CD14-positive monocyte (primary cell): Measurements from ENCODE around the gene CCL22. TPM values are rescaled to one million over a fixed set of nuclear protein-coding genes. Genes with fewer than 3 reads are reported as not detected.

Experiments used
- DNase-seq, 3 donors: peaks; one replicate each; pipeline ENCODE4 v3.0.0-alpha.2; 2011 to 2022
- H2AFZ ChIP-seq: 2 replicates; pipeline ENCODE4 v1.6.0; 2012; ENCODE audit warnings: mild to moderate bottlenecking, low read depth, low read length, inconsistent platforms; ENCODE audit not compliant: insufficient read depth, poor library complexity, severe bottlenecking
- H3K27ac ChIP-seq, 2 donors: 1 replicate in 1 of 2; 2 replicates in 1 of 2; pipeline ENCODE4 v1.5.1; 2012 to 2013; ENCODE audit warnings: low read length in 2 of 2, control low read depth in 1 of 2, inconsistent platforms in 1 of 2, low read depth in 1 of 2, mild to moderate bottlenecking in 1 of 2
- H3K27me3 ChIP-seq, 2 donors: one replicate each; pipeline versions ENCODE4 v1.6.0 to v1.6.1; 2011 to 2013; ENCODE audit warnings: low read length in 2 of 2; ENCODE audit not compliant: control insufficient read depth in 2 of 2, insufficient read depth in 2 of 2
- H3K36me3 ChIP-seq, 2 donors: replicated peaks in 1 of 2; 1 replicate in 1 of 2; 2 replicates in 1 of 2; pipeline versions ENCODE4 v1.5.1 to v1.6.1; 2012 to 2013; ENCODE audit warnings: low read length in 2 of 2, control low read depth in 1 of 2, inconsistent platforms in 1 of 2, mild to moderate bottlenecking in 1 of 2; ENCODE audit not compliant: insufficient read depth in 2 of 2, control insufficient read depth in 1 of 2
- H3K4me1 ChIP-seq, 2 donors: 1 replicate in 1 of 2; 2 replicates in 1 of 2; pipeline versions ENCODE4 v1.5.1 to v1.6.1; 2012 to 2013; ENCODE audit warnings: low read length in 2 of 2, control low read depth in 1 of 2, inconsistent platforms in 1 of 2, mild to moderate bottlenecking in 1 of 2, moderate library complexity in 1 of 2; ENCODE audit not compliant: insufficient read depth in 2 of 2, control insufficient read depth in 1 of 2
- H3K4me2 ChIP-seq: replicated peaks from 2 replicates; pipeline ENCODE3; 2012; ENCODE audit warnings: low read length, moderate library complexity, mild to moderate bottlenecking; ENCODE audit not compliant: poor library complexity, severe bottlenecking; ENCODE audit errors: extremely low read depth
- H3K4me3 ChIP-seq, 3 experiments: fragments of 200-600 bp in 1 of 3; sonication (generic) in 1 of 3; replicated peaks in 1 of 3; 1 replicate in 2 of 3; 2 replicates in 1 of 3; pipeline ENCODE4 v1.5.1; 2011 to 2013; ENCODE audit warnings: low read length in 3 of 3, mild to moderate bottlenecking in 3 of 3, control low read depth in 2 of 3, low read depth in 2 of 3, inconsistent platforms in 1 of 3, moderate library complexity in 1 of 3
- H3K79me2 ChIP-seq: 2 replicates; pipeline ENCODE4 v1.6.0; 2012; ENCODE audit warnings: mild to moderate bottlenecking, control low read depth, inconsistent platforms, low read length, moderate library complexity; ENCODE audit not compliant: insufficient read depth
- H3K9ac ChIP-seq: 2 replicates; pipeline ENCODE4 v1.6.0; 2017; ENCODE audit warnings: low read length, mild to moderate bottlenecking; ENCODE audit not compliant: insufficient read depth, poor library complexity, severe bottlenecking
- H3K9me3 ChIP-seq, 2 donors: replicated peaks in 1 of 2; 1 replicate in 1 of 2; 2 replicates in 1 of 2; pipeline versions ENCODE4 v1.5.1 to v1.6.1; 2012 to 2013; ENCODE audit warnings: low read length in 2 of 2, control low read depth in 1 of 2; ENCODE audit not compliant: control insufficient read depth in 1 of 2, insufficient read depth in 1 of 2
- H4K20me1 ChIP-seq: 2 replicates; pipeline ENCODE4 v1.6.0; 2012; ENCODE audit warnings: mild to moderate bottlenecking, low read length, control low read depth, moderate library complexity; ENCODE audit not compliant: insufficient read depth
- H3K27ac Mint-ChIP-seq, 7 donors: one replicate each; pipeline ENCODE4 v1.8.0; 2020; ENCODE audit warnings: mild to moderate bottlenecking in 7 of 7, mixed read lengths in 7 of 7, moderate library complexity in 6 of 7, inconsistent platforms in 2 of 7
- H3K27me3 Mint-ChIP-seq, 3 donors: one replicate each; pipeline ENCODE4 v1.8.0; 2021 to 2022; ENCODE audit warnings: low read depth in 3 of 3, mild to moderate bottlenecking in 3 of 3, mixed read lengths in 3 of 3, moderate library complexity in 3 of 3, inconsistent platforms in 1 of 3
- H3K36me3 Mint-ChIP-seq, 2 donors: one replicate each; pipeline ENCODE4 v1.8.0; 2020; ENCODE audit warnings: mixed read lengths in 2 of 2, inconsistent platforms in 1 of 2, mild to moderate bottlenecking in 1 of 2
- H3K4me1 Mint-ChIP-seq: one replicate; pipeline ENCODE4 v1.8.0; 2020; ENCODE audit warnings: mild to moderate bottlenecking, mixed read lengths
- H3K4me3 Mint-ChIP-seq, 2 donors: one replicate each; pipeline ENCODE4 v1.8.0; 2020; ENCODE audit warnings: mild to moderate bottlenecking in 2 of 2, mixed read lengths in 2 of 2, moderate library complexity in 1 of 2
- H3K9me3 Mint-ChIP-seq, 7 donors: one replicate each; pipeline ENCODE4 v1.8.0; 2020 to 2022; ENCODE audit warnings: mixed read lengths in 7 of 7, mild to moderate bottlenecking in 6 of 7, moderate library complexity in 6 of 7, inconsistent platforms in 2 of 7
- CTCF ChIP-seq: fragments of 200-600 bp; IDR thresholded peaks from one replicate; pipeline ENCODE4 v1.8.0; 2022; ENCODE audit warnings: antibody characterized with exemption, mild to moderate bottlenecking
- WGBS: methylation state at CpG from one replicate; pipeline ENCODE4 v1.1.5; 2013; ENCODE audit warnings: missing lambda C conversion rate; ENCODE audit not compliant: insufficient coverage; 5-methylcytosine and 5-hydroxymethylcytosine counted together
- intact Hi-C, 2 donors: fragments of 100-400 bp; cut with micrococcal nuclease; formaldehyde crosslinking; loops; one replicate each; pipeline versions ENCODE4 v1.15.0 to v1.15.1; 2023
- polyA plus RNA-seq, 3 donors: library from polyadenylated mRNA; depleted of rRNA in 1 of 3; unstranded in 2 of 3; stranded (reverse) in 1 of 3; fragments of 300-500 nt in 2 of 3; fragments of >200 nt in 1 of 3; fragmentation: Illumina TruSeq in 2 of 3; gene quantifications; 1 replicate in 2 of 3; 2 replicates in 1 of 3; pipeline ENCODE4 v1.2.3, GENCODE V29; 2012 to 2021

CCL22 gene
- polyA plus RNA-seq, 3 donors: 0.04 to 0.18 (median 0.15) TPM

GRCh38 chr16:57333402-57333801 is 25.2 kb upstream of the CCL22 start:
- no peaks in the 10 kb centered on the region for H3K79me2 ChIP-seq
- no peak for TF ChIP-seq CTCF
- WGBS: no CpG with 5 or more reads among the region's 1 CpG
- Mint-ChIP-seq H3K27ac (no peak overlapping the region), H3K4me3 (no peak overlapping the region), H3K36me3 (no peaks in the 10 kb centered on the region), H3K9me3 (peaks cover under 1 to 14% (median 10%) of the 10 kb centered on the region in 7 donors), H3K27me3 (peaks cover 24 to 26% (median 26%) of the 10 kb centered on the region in 3 donors), H3K4me1 (peaks cover 12% of the 10 kb centered on the region)
- no peak overlapping the region for H3K9ac ChIP-seq
- H3K36me3 ChIP-seq: no peaks in the 10 kb centered on the region
- no peak for DNase-seq
- intact Hi-C loops: no loop called here
- peaks cover 0 to 5% of the 10 kb centered on the region in 2 donors for H3K9me3 ChIP-seq
- H4K20me1 ChIP-seq: no peaks in the 10 kb centered on the region
- H3K4me1 ChIP-seq: peaks cover 7 to 12% of the 10 kb centered on the region in 2 donors
- H3K27ac ChIP-seq: no peak overlapping the region
- H3K27me3 ChIP-seq: peaks cover 0 to 16% of the 10 kb centered on the region in 2 donors
- H3K4me2 ChIP-seq: no peak overlapping the region
- no peak overlapping the region for H3K4me3 ChIP-seq
- no peak overlapping the region for H2AFZ ChIP-seq

DNA sequence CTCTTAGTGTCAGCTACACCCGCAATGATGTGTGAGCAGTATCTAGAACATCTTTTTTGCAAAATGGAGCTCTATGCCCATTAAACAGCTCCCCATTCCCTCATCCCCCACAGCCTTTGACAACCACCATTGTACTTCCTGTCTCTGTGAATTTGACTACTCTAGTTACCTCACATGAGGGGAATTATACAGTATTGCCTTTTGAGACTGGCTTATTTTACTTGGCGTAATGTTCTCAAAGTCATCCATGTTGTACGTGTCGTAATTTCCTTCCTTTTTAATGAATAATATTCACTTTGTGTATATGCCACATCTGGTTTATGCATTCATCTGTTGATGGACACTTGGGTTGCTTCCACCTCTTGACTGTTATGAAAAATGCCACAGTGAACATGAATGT is 23.2 kb upstream of the CCL22 start:
- TF ChIP-seq CTCF: no peak
- H2AFZ ChIP-seq: no peak overlapping the region
- peaks cover 16 to 22% of the 10 kb centered on the region in 2 donors for H3K4me1 ChIP-seq
- DNase-seq: peak in 2 of 3 donors; percentile 32 to 46
- H3K9ac ChIP-seq: no peak overlapping the region
- no peaks in the 10 kb centered on the region for H3K79me2 ChIP-seq
- H3K4me3 ChIP-seq: no peak overlapping the region
- Mint-ChIP-seq H3K36me3 (no peaks in the 10 kb centered on the region), H3K4me1 (peaks cover 20% of the 10 kb centered on the region), H3K27me3 (peaks cover 14 to 20% (median 18%) of the 10 kb centered on the region in 3 donors), H3K4me3 (no peak overlapping the region), H3K27ac (no peak overlapping the region), H3K9me3 (peaks cover 2 to 14% (median 10%) of the 10 kb centered on the region in 7 donors)
- H4K20me1 ChIP-seq: no peaks in the 10 kb centered on the region
- H3K4me2 ChIP-seq: no peak overlapping the region
- intact Hi-C loops: no loop called here
- peaks cover 0 to 16% of the 10 kb centered on the region in 2 donors for H3K27me3 ChIP-seq
- H3K36me3 ChIP-seq: no peaks in the 10 kb centered on the region
- WGBS: no CpG with 5 or more reads among the region's 4 CpGs
- no peak overlapping the region for H3K27ac ChIP-seq
- H3K9me3 ChIP-seq: peaks cover 0 to 5% of the 10 kb centered on the region in 2 donors
